ENCODE data around the gene CPNE7.

CPNE7 gene

DNA sequence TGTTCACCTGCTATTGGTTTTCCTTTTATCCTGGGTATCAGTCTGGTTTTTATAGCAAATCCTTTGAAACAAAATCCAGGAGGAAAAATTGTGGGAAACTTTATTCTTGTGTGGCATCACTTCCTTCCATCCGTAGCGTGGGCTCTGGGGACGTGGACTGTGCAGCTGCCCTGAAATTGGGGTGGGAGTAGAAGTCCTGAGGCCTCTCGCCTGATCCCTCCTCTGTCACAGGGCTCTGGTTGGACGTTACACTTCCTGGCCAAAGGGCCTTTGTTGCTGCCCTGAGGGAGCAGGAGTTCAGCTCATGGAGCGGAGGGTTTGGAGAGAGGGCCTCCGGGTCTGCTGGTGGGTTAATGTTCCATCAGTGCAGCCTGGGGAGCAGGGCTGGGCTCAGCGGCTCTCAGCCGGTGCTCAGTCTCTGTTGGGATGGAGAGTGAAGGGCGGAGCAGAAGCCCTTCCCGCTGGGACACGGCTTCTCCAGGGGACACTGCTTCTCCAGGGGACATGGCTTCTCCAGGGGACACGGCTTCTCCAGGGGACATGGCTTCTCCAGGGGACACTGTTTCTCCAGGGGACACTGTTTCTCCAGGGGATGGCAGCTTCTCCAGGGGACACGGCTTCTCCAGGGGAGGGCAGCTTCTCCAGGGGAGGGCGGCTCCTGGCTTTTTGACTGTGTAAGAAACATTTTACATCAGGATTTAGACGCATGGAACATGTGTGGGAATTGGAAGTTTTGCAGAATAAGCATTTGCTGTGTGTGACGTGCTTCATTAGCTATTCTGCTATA, 30.3 kb upstream of the CPNE7 start:
- Histone ChIP-seq H3K36me3 (ENCODE audit: insufficient read depth, insufficient read length, low read length) (peaks cover 95% of the 10 kb centered on the region), H3K9me3 (ENCODE audit: insufficient read depth, low read length) (no peaks in the 10 kb centered on the region), H3K27me3 (ENCODE audit: insufficient read depth, insufficient read length) (no peaks in the 10 kb centered on the region), H3K4me3 (ENCODE audit: insufficient read length, low read depth) (no peak overlapping the region), H3K4me1 (ENCODE audit: insufficient read depth, insufficient read length) (peaks cover 5% of the 10 kb centered on the region), H3K9ac (ENCODE audit: insufficient read length, low read depth) (no peak overlapping the region)
- TF ChIP-seq SUZ12 (IDR thresholded peaks at IDR 0.05; ENCODE audit: extremely low read depth, insufficient read depth, insufficient read length) (no peak), ZNF274 (IDR thresholded peaks at IDR 0.05; ENCODE audit: low read depth, low read length) (no peak), YY1 (IDR thresholded peaks at IDR 0.05; ENCODE audit: insufficient read depth, insufficient read length) (no peak)
- DNase-seq (ENCODE audit: low read depth, low spot score), result no peak

DNA sequence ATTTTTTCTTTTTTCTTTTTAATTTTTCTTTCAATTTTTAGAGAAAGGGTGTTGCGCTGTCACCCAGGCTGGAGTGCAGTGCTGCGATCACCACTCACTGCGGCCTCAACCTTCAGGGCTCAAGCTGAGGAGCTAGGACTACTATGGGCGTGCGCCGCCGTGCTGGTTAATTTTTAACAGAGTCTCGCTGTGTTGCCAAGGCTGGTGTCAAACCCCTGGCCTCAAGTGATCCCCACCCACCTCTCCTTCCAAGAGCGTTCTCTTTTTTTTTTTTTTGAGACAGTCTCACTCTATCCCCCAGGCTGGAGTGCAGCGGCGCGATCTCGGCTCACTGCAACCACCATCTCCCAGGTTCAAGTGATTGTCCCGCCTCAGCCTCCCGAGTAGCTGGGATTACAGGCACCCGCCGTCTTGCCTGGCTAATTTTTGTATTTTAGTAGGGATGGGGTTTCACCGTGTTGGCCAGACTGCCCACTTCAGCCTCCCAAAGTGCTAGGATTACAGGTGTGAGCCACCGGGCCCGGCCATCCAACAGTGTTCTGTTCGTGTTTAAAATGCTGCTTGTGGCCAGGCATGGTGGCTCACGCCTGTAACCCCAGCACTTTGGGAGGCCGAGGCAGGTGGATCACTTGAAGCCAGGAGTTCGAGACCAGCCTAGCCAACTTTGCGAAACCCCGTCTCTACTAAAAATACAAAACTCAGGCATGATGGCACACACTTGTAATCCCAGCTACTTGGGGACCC, 29.6 kb upstream of the CPNE7 start:
- no peak overlapping the region for H3K4me3 ChIP-seq (ENCODE audit: insufficient read length, low read depth)
- TF ChIP-seq YY1 (IDR thresholded peaks at IDR 0.05; ENCODE audit: insufficient read depth, insufficient read length) (no peak), ZNF274 (IDR thresholded peaks at IDR 0.05; ENCODE audit: low read depth, low read length) (no peak), SUZ12 (IDR thresholded peaks at IDR 0.05; ENCODE audit: extremely low read depth, insufficient read depth, insufficient read length) (no peak)
- no peaks in the 10 kb centered on the region for H3K27me3 ChIP-seq (ENCODE audit: insufficient read depth, insufficient read length)
- peaks cover 97% of the 10 kb centered on the region for H3K36me3 ChIP-seq (ENCODE audit: insufficient read depth, insufficient read length, low read length)
- peaks cover 5% of the 10 kb centered on the region for H3K4me1 ChIP-seq (ENCODE audit: insufficient read depth, insufficient read length)
- no peak overlapping the region for H3K9ac ChIP-seq (ENCODE audit: insufficient read length, low read depth)
- no peaks in the 10 kb centered on the region for H3K9me3 ChIP-seq (ENCODE audit: insufficient read depth, low read length)
- no peak for DNase-seq (ENCODE audit: low read depth, low spot score)

DNA sequence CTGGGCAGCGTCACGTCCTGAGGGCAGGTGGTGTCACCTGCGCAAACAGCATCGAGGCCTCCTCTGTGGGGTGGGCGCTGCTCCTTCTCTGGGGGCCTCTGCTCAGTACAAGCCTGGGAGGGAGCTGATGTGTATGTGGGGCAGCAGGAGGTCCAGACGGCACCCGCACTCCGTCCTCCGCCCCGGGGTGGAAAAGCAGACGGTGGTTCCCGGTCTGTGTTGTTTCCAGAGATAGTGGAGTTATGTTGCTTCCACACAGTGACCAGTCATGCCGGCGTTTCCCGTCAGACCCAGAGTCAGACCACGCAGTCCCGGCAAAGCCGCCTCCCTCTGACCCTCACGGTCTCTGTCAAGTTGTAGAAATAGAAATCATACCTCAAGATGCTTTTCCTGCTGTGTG, 28.8 kb upstream of the CPNE7 start:
- Histone ChIP-seq H3K4me1 (ENCODE audit: insufficient read depth, insufficient read length) (no peaks in the 10 kb centered on the region), H3K36me3 (ENCODE audit: insufficient read depth, insufficient read length, low read length) (peaks cover 97% of the 10 kb centered on the region), H3K4me3 (ENCODE audit: insufficient read length, low read depth) (no peak overlapping the region), H3K9ac (ENCODE audit: insufficient read length, low read depth) (no peak overlapping the region), H3K9me3 (ENCODE audit: insufficient read depth, low read length) (no peaks in the 10 kb centered on the region), H3K27me3 (ENCODE audit: insufficient read depth, insufficient read length) (no peaks in the 10 kb centered on the region)
- no peak for TF ChIP-seq YY1 (IDR thresholded peaks at IDR 0.05; ENCODE audit: insufficient read depth, insufficient read length)
- TF ChIP-seq SUZ12 (IDR thresholded peaks at IDR 0.05; ENCODE audit: extremely low read depth, insufficient read depth, insufficient read length), result no peak
- TF ChIP-seq ZNF274 (IDR thresholded peaks at IDR 0.05; ENCODE audit: low read depth, low read length), result no peak
- no peak for DNase-seq (ENCODE audit: low read depth, low spot score)

DNA sequence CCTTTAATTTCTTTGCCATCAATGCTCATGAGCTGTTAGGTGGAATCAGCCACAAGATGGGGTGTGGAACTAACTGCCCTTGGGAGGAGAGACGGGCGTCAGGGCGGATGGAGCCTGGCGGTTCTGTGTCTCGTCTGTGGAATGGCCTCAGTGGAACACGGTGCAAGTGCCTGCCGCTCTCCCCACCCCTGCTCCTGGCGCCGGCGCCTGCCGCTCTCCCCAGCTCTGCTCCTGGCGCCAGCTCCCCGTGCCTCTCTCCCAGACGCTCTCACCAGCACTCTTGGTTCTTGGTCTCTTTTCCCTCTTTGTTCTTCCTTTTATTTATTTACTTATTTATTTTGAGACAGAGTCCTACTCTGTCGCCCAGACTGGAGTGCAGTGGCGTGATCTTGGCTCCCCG, 28.3 kb upstream of the CPNE7 start:
- Histone ChIP-seq H3K4me3 (ENCODE audit: insufficient read length, low read depth) (no peak overlapping the region), H3K9me3 (ENCODE audit: insufficient read depth, low read length) (no peaks in the 10 kb centered on the region), H3K27me3 (ENCODE audit: insufficient read depth, insufficient read length) (no peaks in the 10 kb centered on the region), H3K4me1 (ENCODE audit: insufficient read depth, insufficient read length) (no peaks in the 10 kb centered on the region), H3K36me3 (ENCODE audit: insufficient read depth, insufficient read length, low read length) (peaks cover 97% of the 10 kb centered on the region), H3K9ac (ENCODE audit: insufficient read length, low read depth) (no peak overlapping the region)
- TF ChIP-seq ZNF274 (IDR thresholded peaks at IDR 0.05; ENCODE audit: low read depth, low read length), result no peak
- no peak for TF ChIP-seq SUZ12 (IDR thresholded peaks at IDR 0.05; ENCODE audit: extremely low read depth, insufficient read depth, insufficient read length)
- no peak for TF ChIP-seq YY1 (IDR thresholded peaks at IDR 0.05; ENCODE audit: insufficient read depth, insufficient read length)
- DNase-seq (ENCODE audit: low read depth, low spot score), result no peak

DNA sequence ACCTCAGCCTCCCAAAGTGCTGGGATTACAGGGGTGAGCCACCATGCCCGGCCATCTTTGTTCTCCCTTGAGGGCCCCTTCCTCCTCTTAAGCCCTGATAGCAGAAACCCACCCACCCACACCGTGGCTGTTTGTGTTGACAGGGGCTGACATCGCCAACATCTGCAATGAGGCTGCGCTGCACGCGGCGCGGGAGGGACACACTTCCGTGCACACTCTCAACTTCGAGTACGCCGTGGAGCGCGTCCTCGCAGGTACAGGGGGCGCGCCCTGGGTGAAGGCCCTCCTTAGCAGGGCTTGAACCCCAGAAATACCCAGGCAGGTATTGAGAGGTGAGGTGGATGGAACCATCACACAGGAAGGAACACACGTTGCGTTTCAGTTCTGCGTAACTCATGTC, 27.7 kb upstream of the CPNE7 start:
- no peaks in the 10 kb centered on the region for H3K27me3 ChIP-seq (ENCODE audit: insufficient read depth, insufficient read length)
- H3K36me3 ChIP-seq (ENCODE audit: insufficient read depth, insufficient read length, low read length), result peaks cover 98% of the 10 kb centered on the region
- no peak for DNase-seq (ENCODE audit: low read depth, low spot score)
- H3K9ac ChIP-seq (ENCODE audit: insufficient read length, low read depth), result no peak overlapping the region
- no peak overlapping the region for H3K4me3 ChIP-seq (ENCODE audit: insufficient read length, low read depth)
- H3K9me3 ChIP-seq (ENCODE audit: insufficient read depth, low read length), result no peaks in the 10 kb centered on the region
- TF ChIP-seq ZNF274 (IDR thresholded peaks at IDR 0.05; ENCODE audit: low read depth, low read length) (no peak), SUZ12 (IDR thresholded peaks at IDR 0.05; ENCODE audit: extremely low read depth, insufficient read depth, insufficient read length) (no peak)
- H3K4me1 ChIP-seq (ENCODE audit: insufficient read depth, insufficient read length), result no peaks in the 10 kb centered on the region

DNA sequence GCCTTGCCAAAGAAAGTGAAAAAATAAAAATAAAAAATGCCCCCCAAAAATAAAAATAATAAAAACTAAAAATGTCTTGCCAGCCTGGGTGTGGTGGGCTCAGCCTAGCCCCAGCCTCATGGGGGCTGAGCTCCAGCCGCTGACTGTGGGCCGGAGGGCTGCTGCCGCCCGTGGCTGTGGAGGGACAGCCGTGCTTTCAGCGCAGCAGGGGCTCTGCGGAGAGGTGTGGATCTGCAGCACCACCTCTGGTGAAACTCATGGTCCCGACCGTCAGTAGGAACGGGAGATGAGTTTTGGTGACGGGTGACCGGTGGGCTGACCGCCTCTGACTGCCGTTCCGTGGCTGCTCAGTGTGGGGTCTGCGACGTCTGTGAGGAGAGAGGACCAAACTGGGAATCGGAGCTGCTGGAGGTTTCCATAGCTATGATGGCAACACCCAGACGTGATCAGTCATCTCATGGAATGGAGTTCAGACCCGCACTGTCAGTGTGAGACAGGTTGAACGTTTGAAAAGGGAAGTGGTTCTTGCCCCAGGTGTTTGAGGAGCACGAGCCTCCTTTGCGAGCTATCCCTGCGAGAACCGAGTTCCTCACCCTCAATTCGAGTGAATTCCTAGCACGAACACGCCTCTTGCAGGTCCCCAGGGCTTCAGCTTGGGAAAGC, 27.1 kb upstream of the CPNE7 start:
- Histone ChIP-seq H3K4me3 (ENCODE audit: insufficient read length, low read depth) (no peak overlapping the region), H3K9me3 (ENCODE audit: insufficient read depth, low read length) (no peaks in the 10 kb centered on the region), H3K27me3 (ENCODE audit: insufficient read depth, insufficient read length) (no peaks in the 10 kb centered on the region), H3K9ac (ENCODE audit: insufficient read length, low read depth) (no peak overlapping the region), H3K4me1 (ENCODE audit: insufficient read depth, insufficient read length) (no peaks in the 10 kb centered on the region), H3K36me3 (ENCODE audit: insufficient read depth, insufficient read length, low read length) (peaks cover 99% of the 10 kb centered on the region)
- no peak for TF ChIP-seq ZNF274 (IDR thresholded peaks at IDR 0.05; ENCODE audit: low read depth, low read length)
- TF ChIP-seq YY1 (IDR thresholded peaks at IDR 0.05; ENCODE audit: insufficient read depth, insufficient read length), result no peak
- no peak for TF ChIP-seq SUZ12 (IDR thresholded peaks at IDR 0.05; ENCODE audit: extremely low read depth, insufficient read depth, insufficient read length)
- DNase-seq (ENCODE audit: low read depth, low spot score), result no peak
